T-cell (primary cell): ENCODE data around the gene FTO. TPM values are rescaled to one million over a fixed set of nuclear protein-coding genes. Genes with fewer than 3 reads are reported as not detected.
"Not testable (repeated sequence)": the region's sequence is repeated elsewhere in the genome, so short reads cannot be mapped to it uniquely, and the experiment has no call there.

Source experiments
- ATAC-seq, 4 experiments: fragments of 200-7000 bp in 3 of 4; fragments of 150-1000 bp in 1 of 4; cut with Tn5 transposase; replicated peaks in 1 of 4; 1 replicate in 3 of 4; 2 replicates in 1 of 4; pipeline ENCODE4 v1.10.0; 2021; ENCODE audit warnings: moderate library complexity in 3 of 4, mild to moderate bottlenecking in 2 of 4, moderate number of reproducible peaks in 1 of 4
- CTCF ChIA-PET, 2 donors: fragments of 300-600 bp; sonication (Branson Sonifier 250); formaldehyde crosslinking; loops; one replicate each; lab custom pipeline; 2022; ENCODE audit warnings: antibody characterized with exemption in 2 of 2; lab: Charles Lee
- POLR2A ChIA-PET, 2 donors: fragments of 300-600 bp; sonication (Branson Sonifier 250); formaldehyde crosslinking; loops; one replicate each; lab custom pipeline; 2022; ENCODE audit warnings: antibody characterized with exemption in 2 of 2; lab: Charles Lee
- DNase-seq, 35 experiments: peaks; one replicate each; pipeline versions ENCODE4 v3.0.0 to v3.0.0-alpha.2; 2013 to 2023
- H3K27ac ChIP-seq: one replicate; pipeline ENCODE4 v1.5.1; 2013; ENCODE audit warnings: low read length
- H3K27me3 ChIP-seq, 2 experiments: replicated peaks in 1 of 2; 1 replicate in 1 of 2; 2 replicates in 1 of 2; pipeline versions ENCODE4 v1.6.1 to v1.7.0; 2013; ENCODE audit warnings: low read length in 1 of 2, mixed read lengths in 1 of 2; ENCODE audit not compliant: control insufficient read depth in 2 of 2, insufficient read depth in 2 of 2; ENCODE audit errors: extremely low read depth in 1 of 2
- H3K36me3 ChIP-seq, 2 donors: 1 replicate in 1 of 2; 2 replicates in 1 of 2; pipeline versions ENCODE4 v1.6.1 to v1.7.0; 2013; ENCODE audit warnings: low read length in 1 of 2; ENCODE audit not compliant: control insufficient read depth in 2 of 2, insufficient read depth in 1 of 2; ENCODE audit errors: extremely low read depth in 1 of 2
- H3K4me1 ChIP-seq, 2 experiments: 1 replicate in 1 of 2; 2 replicates in 1 of 2; pipeline versions ENCODE4 v1.6.1 to v1.7.0; 2013; ENCODE audit warnings: low read length in 2 of 2, mixed read lengths in 1 of 2; ENCODE audit not compliant: insufficient read depth in 2 of 2, control insufficient read depth in 1 of 2; ENCODE audit errors: extremely low read depth in 1 of 2
- H3K4me3 ChIP-seq, 2 donors: 1 replicate in 1 of 2; 2 replicates in 1 of 2; pipeline versions ENCODE4 v1.5.1 to v1.7.0; 2013; ENCODE audit warnings: mild to moderate bottlenecking in 2 of 2, low read length in 1 of 2, moderate library complexity in 1 of 2; ENCODE audit not compliant: control insufficient read depth in 1 of 2; ENCODE audit errors: extremely low read depth in 1 of 2
- H3K9me3 ChIP-seq: 2 replicates; pipeline ENCODE4 v1.7.0; 2013
- H3K27ac Mint-ChIP-seq, 2 donors: one replicate each; pipeline ENCODE4 v1.8.0; 2020 to 2021; ENCODE audit warnings: mild to moderate bottlenecking in 2 of 2, mixed read lengths in 2 of 2
- H3K27me3 Mint-ChIP-seq, 2 donors: one replicate each; pipeline ENCODE4 v1.8.0; 2021 to 2022; ENCODE audit warnings: mixed read lengths in 2 of 2
- H3K36me3 Mint-ChIP-seq: one replicate; pipeline ENCODE4 v1.8.0; 2021; ENCODE audit warnings: mixed read lengths
- H3K4me1 Mint-ChIP-seq, 3 donors: one replicate each; pipeline ENCODE4 v1.8.0; 2020 to 2022; ENCODE audit warnings: mixed read lengths in 3 of 3, mild to moderate bottlenecking in 1 of 3
- H3K4me3 Mint-ChIP-seq, 3 donors: one replicate each; pipeline ENCODE4 v1.8.0; 2020 to 2022; ENCODE audit warnings: mild to moderate bottlenecking in 3 of 3, mixed read lengths in 3 of 3, moderate library complexity in 3 of 3
- H3K9me3 Mint-ChIP-seq, 3 donors: one replicate each; pipeline ENCODE4 v1.8.0; 2020 to 2022; ENCODE audit warnings: mixed read lengths in 3 of 3
- WGBS: methylation state at CpG from one replicate; pipeline ENCODE4 v1.1.5; 2013; ENCODE audit warnings: missing lambda C conversion rate; ENCODE audit not compliant: insufficient coverage; 5-methylcytosine and 5-hydroxymethylcytosine counted together
- total RNA-seq, 35 experiments: library from RNA in 6 of 35; stranded (reverse) in 6 of 35; fragments of 120-200 nt in 1 of 35; gene quantifications; one replicate each; pipeline versions ENCODE4 v1.2.1 to v1.2.4 and lab custom pipeline; 2013 to 2026

The FTO gene
- total RNA-seq, 5 donors from 2014 or later (not counting 1 experiment from before 2014, with no cell fraction given) = 44.7 to 69.0 (median 46.0) TPM

- H3K36me3 Mint-ChIP-seq = no peaks in the 10 kb centered on the region
- Histone ChIP-seq H3K27me3 (peaks cover under 1 to 17% of the 10 kb centered on the region in 2 experiments), H3K27ac (no peak overlapping the region), H3K36me3 (no peaks in the 10 kb centered on the region), H3K4me3 (no peak overlapping the region), H3K9me3 (no peaks in the 10 kb centered on the region), H3K4me1 (no peaks in the 10 kb centered on the region)
- ChIA-PET POLR2A (no interaction called here), CTCF (no interaction called here)
- H3K4me3 Mint-ChIP-seq = no peak overlapping the region
- peaks cover 19 to 21% of the 10 kb centered on the region in 2 donors for H3K27me3 Mint-ChIP-seq
- no peak for DNase-seq
- peaks cover 0 to 2% (median 0%) of the 10 kb centered on the region in 3 donors for H3K4me1 Mint-ChIP-seq
- ATAC-seq = no peak
- no peak overlapping the region for H3K27ac Mint-ChIP-seq
- WGBS = 87% methylated on average over 23 of the region's 26 CpGs
- H3K9me3 Mint-ChIP-seq = peaks cover 0 to 1% (median 0%) of the 10 kb centered on the region in 3 donors
These were observed 473.3 kb downstream of the FTO start for GRCh38 chr16:54177052-54177861.

DNA sequence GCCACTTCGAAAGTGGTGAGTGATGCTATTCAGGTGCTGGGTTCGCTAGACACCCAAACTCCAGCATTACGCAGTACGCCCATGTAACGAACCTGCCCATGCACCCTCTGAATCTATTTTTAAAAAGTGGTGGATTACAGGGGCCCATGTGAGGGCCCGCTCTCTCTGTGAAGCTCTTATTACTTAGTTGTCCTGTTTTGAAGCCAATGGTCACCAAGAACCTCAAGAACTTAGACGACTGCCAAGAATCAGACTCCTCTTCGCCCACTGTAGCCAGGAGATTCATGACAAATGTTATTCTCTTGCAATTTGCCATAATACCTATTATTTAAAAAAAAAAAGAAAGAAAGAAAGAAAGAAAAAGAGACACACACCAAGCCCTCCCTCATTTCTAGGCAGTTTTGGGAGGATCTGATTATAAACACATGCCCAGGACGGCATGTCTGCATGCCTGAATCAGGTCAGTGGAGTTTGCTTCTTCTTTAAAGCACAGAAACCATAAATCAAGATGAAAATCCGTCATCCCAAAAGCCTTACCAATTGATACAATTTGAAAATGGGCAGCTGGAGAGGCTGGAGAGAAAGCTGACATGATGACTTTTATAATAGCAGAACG lies 474.0 kb downstream of the FTO start:
- Mint-ChIP-seq H3K27ac (no peak overlapping the region), H3K27me3 (peaks cover 18 to 22% of the 10 kb centered on the region in 2 donors), H3K36me3 (no peaks in the 10 kb centered on the region), H3K4me1 (no peaks in the 10 kb centered on the region), H3K9me3 (peaks cover 0 to 4% (median 0%) of the 10 kb centered on the region in 3 donors), H3K4me3 (no peak overlapping the region)
- H3K4me3 ChIP-seq = no peak overlapping the region
- no peak overlapping the region for H3K27ac ChIP-seq
- ChIA-PET POLR2A (no interaction called here), CTCF (no interaction called here)
- H3K27me3 ChIP-seq = peaks cover 0 to 17% of the 10 kb centered on the region in 2 experiments
- DNase-seq (no peak), ATAC-seq (no peak)
- no peaks in the 10 kb centered on the region for H3K36me3 ChIP-seq
- no peaks in the 10 kb centered on the region for H3K9me3 ChIP-seq
- no peaks in the 10 kb centered on the region for H3K4me1 ChIP-seq
- 100% methylated on average over 1 of the region's 11 CpGs for WGBS

GRCh38 chr16:54178478-54178976 lies 474.6 kb downstream of the FTO start:
- Mint-ChIP-seq H3K27ac (no peak overlapping the region), H3K4me1 (no peaks in the 10 kb centered on the region), H3K9me3 (peaks cover 0 to 4% (median 0%) of the 10 kb centered on the region in 3 donors), H3K36me3 (no peaks in the 10 kb centered on the region), H3K4me3 (no peak overlapping the region), H3K27me3 (peaks cover 17 to 18% of the 10 kb centered on the region in 2 donors)
- Histone ChIP-seq H3K9me3 (no peaks in the 10 kb centered on the region), H3K4me3 (no peak overlapping the region), H3K27ac (no peak overlapping the region), H3K4me1 (no peaks in the 10 kb centered on the region), H3K27me3 (peaks cover 0 to 17% of the 10 kb centered on the region in 2 experiments), H3K36me3 (no peaks in the 10 kb centered on the region)
- DNase-seq (no peak), ATAC-seq (no peak)
- WGBS = 33% methylated on average over 4 of the region's 7 CpGs
- ChIA-PET POLR2A (no interaction called here), CTCF (no interaction called here)

DNA sequence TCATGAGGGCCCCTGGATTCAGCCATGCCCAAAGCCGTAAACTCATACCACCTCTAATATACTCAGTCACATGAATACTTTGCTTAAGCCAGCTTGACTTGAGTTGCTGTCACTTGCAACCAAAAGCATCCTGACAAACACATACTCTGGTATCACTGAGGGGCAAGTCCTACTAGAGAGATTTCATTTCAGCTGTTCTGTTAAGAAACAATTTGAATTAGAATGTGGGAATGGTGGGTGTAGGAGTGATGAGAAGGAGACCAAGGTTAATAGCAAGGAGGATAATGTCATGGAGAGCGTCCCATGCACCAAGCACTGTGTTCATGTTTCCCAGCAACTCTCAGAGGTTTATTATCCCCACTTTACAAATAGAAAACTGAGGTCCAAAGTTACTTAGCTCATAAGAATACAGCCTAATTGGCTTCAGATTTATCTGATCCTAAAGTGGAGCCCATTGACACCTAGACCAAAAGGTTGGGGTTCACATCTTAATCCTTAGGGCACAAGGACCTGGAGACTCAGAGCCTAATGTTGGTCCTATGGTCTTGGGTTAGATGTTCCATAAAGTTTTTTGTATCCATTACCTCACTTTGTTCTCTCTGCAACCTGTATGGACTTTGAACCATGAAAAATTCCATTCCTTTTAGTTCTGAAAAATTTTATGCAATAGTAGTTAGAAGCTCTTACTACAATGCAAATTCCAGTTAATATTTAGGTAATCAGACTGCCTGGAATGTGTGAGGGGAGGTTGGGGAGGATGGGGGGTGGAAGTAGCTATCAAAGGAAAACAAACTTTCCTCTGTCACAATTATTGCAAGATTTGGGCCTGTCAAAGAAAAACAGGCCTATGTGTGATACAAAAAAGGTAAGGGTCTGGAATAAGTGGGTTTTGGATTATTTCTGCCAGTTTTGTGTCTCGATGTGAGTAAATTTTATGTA lies 476.7 kb downstream of the FTO start:
- Histone ChIP-seq H3K4me1 (no peaks in the 10 kb centered on the region), H3K27me3 (peaks cover 0 to 10% of the 10 kb centered on the region in 2 experiments), H3K36me3 (no peaks in the 10 kb centered on the region), H3K9me3 (no peaks in the 10 kb centered on the region), H3K27ac (no peak overlapping the region), H3K4me3 (no peak overlapping the region)
- Mint-ChIP-seq H3K27me3 (peaks cover 12 to 17% of the 10 kb centered on the region in 2 donors), H3K9me3 (peaks cover 0 to 6% (median 4%) of the 10 kb centered on the region in 3 donors), H3K36me3 (no peaks in the 10 kb centered on the region), H3K27ac (no peak overlapping the region), H3K4me1 (no peaks in the 10 kb centered on the region), H3K4me3 (no peak overlapping the region)
- CTCF ChIA-PET = no interaction called here
- ATAC-seq = no peak
- POLR2A ChIA-PET = no interaction called here
- DNase-seq = no peak
- WGBS = no CpG with 5 or more reads among the region's 3 CpGs

GRCh38 chr16:54181683-54182329 lies 477.9 kb downstream of the FTO start:
- H3K27me3 ChIP-seq, H3K4me1 Mint-ChIP-seq, POLR2A ChIA-PET, H3K27ac ChIP-seq, H3K4me3 Mint-ChIP-seq, H3K9me3 ChIP-seq, H3K36me3 ChIP-seq, DNase-seq, H3K27ac Mint-ChIP-seq, H3K4me3 ChIP-seq, H3K4me1 ChIP-seq, CTCF ChIA-PET, H3K9me3 Mint-ChIP-seq, H3K36me3 Mint-ChIP-seq, ATAC-seq: not testable (repeated sequence)
- 69% methylated on average over 3 of the region's 10 CpGs for WGBS
- peaks cover 14 to 19% of the 10 kb centered on the region in 2 donors for H3K27me3 Mint-ChIP-seq
